GM13977 (cell line): ENCODE measurements around the gene HIVEP3.

Experiments used
- DNase-seq: peaks from one replicate; pipeline ENCODE4 v3.0.0; 2012; ENCODE audit warnings: low spot score
- CTCF ChIP-seq: IDR thresholded peaks from 2 replicates; pipeline ENCODE4 v1.5.1; 2012; ENCODE audit warnings: mild to moderate bottlenecking, control low read depth; ENCODE audit not compliant: insufficient read depth; ENCODE audit errors: extremely low read depth, missing control alignments
- in situ Hi-C: fragments of 300-500 bp; cut with MboI; formaldehyde crosslinking; loops from one replicate; pipeline ENCODE4 v1.12.0; 2022; ENCODE audit warnings: low sequenced_read_pairs, low pct_unique_long_range_greater_than_20kb, mixed read lengths, inconsistent platforms; ENCODE audit not compliant: unreplicated experiment

HIVEP3 gene

GRCh38 chr1:41762777-41763176 lies 155.9 kb downstream of the HIVEP3 start:
- TF ChIP-seq CTCF, result no peak
- DNase-seq, result no peak
- in situ Hi-C loops, result no loop called here

GRCh38 chr1:41762251-41762650 lies 156.5 kb downstream of the HIVEP3 start:
- in situ Hi-C loops, result no loop called here
- TF ChIP-seq CTCF, result no peak
- no peak for DNase-seq

GRCh38 chr1:41758904-41759548 lies 159.7 kb downstream of the HIVEP3 start:
- no peak for TF ChIP-seq CTCF
- no peak for DNase-seq
- in situ Hi-C loops, result no loop called here

- in situ Hi-C loops, result no loop called here
Observed at GRCh38 chr1:41758500-41758899, 160.2 kb downstream of the HIVEP3 start.

GRCh38 chr1:41754540-41754939 lies 164.2 kb downstream of the HIVEP3 start:
- no peak for DNase-seq
- in situ Hi-C loops, result no loop called here
- peak; percentile 60 for TF ChIP-seq CTCF

More at GRCh38 chr1:41758500-41758899, 160.2 kb downstream of the HIVEP3 start:
- DNase-seq, result no peak
- TF ChIP-seq CTCF, result no peak

GRCh38 chr1:41752514-41753170 lies 166.1 kb downstream of the HIVEP3 start:
- in situ Hi-C loops, result no loop called here
- no peak for TF ChIP-seq CTCF
- DNase-seq, result no peak
